Osteoblast (primary cell): Measurements from ENCODE around the gene SH3RF3. TPM values are rescaled to one million over a fixed set of nuclear protein-coding genes. Genes with fewer than 3 reads are reported as not detected.

Source experiments
- DNase-seq: peaks from one replicate; pipeline ENCODE4 v3.0.0; 2011; ENCODE audit warnings: low spot score, mixed read lengths; ENCODE audit not compliant: insufficient read length; ENCODE audit errors: missing footprints
- H2AFZ ChIP-seq: 2 replicates; pipeline ENCODE4 v1.6.0; 2011; ENCODE audit warnings: mild to moderate bottlenecking, low read length
- H3K27ac ChIP-seq: 2 replicates; pipeline ENCODE4 v1.5.1; 2011; ENCODE audit warnings: mild to moderate bottlenecking, low read depth, low read length, moderate library complexity
- H3K27me3 ChIP-seq: 2 replicates; pipeline ENCODE4 v1.6.0; 2012; ENCODE audit warnings: mild to moderate bottlenecking, control low read depth, inconsistent platforms, low read length, moderate library complexity; ENCODE audit not compliant: insufficient read depth
- H3K36me3 ChIP-seq: 2 replicates; pipeline ENCODE4 v1.5.1; 2011; ENCODE audit warnings: mild to moderate bottlenecking, low read length, control low read depth, moderate library complexity; ENCODE audit not compliant: insufficient read depth
- H3K4me1 ChIP-seq: 2 replicates; pipeline ENCODE4 v1.5.1; 2011; ENCODE audit warnings: mild to moderate bottlenecking, low read length, control low read depth, moderate library complexity; ENCODE audit not compliant: insufficient read depth
- H3K4me2 ChIP-seq: 2 replicates; pipeline ENCODE4 v1.6.0; 2011; ENCODE audit warnings: mild to moderate bottlenecking, low read length; ENCODE audit not compliant: insufficient read depth
- H3K4me3 ChIP-seq: fragments of 200-600 bp; sonication (generic); 3 replicates; pipeline ENCODE4 v1.5.1; 2012; ENCODE audit warnings: mild to moderate bottlenecking, low read length, inconsistent platforms; ENCODE audit not compliant: insufficient read depth
- H3K79me2 ChIP-seq: 2 replicates; pipeline ENCODE4 v1.6.0; 2012; ENCODE audit warnings: mild to moderate bottlenecking, low read length, control low read depth, inconsistent platforms; ENCODE audit not compliant: insufficient read depth
- H3K9me3 ChIP-seq: 2 replicates; pipeline ENCODE4 v1.5.1; 2011; ENCODE audit warnings: low read depth, low read length, control low read depth
- H4K20me1 ChIP-seq: 2 replicates; pipeline ENCODE4 v1.6.0; 2012; ENCODE audit warnings: mild to moderate bottlenecking, low read length, control low read depth; ENCODE audit not compliant: insufficient read depth
- CTCF ChIP-seq: IDR thresholded peaks from 2 replicates; pipeline ENCODE4 v1.5.1; 2011; ENCODE audit warnings: mild to moderate bottlenecking, low read depth, low read length, moderate library complexity; ENCODE audit errors: extremely low read depth
- total RNA-seq: library from RNA; depleted of rRNA; stranded (reverse); fragments of >200 nt; gene quantifications from 2 replicates; pipeline ENCODE4 v1.2.3, GENCODE V29; 2012

Gene SH3RF3
- total RNA-seq, 1 donor: 14.8 TPM

- Histone ChIP-seq H4K20me1 (no peaks in the 10 kb centered on the region), H3K4me1 (peaks cover 23% of the 10 kb centered on the region), H2AFZ (no peak overlapping the region), H3K4me2 (no peak overlapping the region), H3K27ac (no peak overlapping the region), H3K4me3 (no peak overlapping the region), H3K79me2 (no peaks in the 10 kb centered on the region), H3K9me3 (no peaks in the 10 kb centered on the region), H3K36me3 (peaks cover 2% of the 10 kb centered on the region), H3K27me3 (no peaks in the 10 kb centered on the region)
- DNase-seq: peak; percentile 6
- no peak for TF ChIP-seq CTCF
Observed at GRCh38 chr2:109434351-109434750, 305.3 kb downstream of the SH3RF3 start.

- Histone ChIP-seq H3K27me3 (no peaks in the 10 kb centered on the region), H3K4me1 (peaks cover 24% of the 10 kb centered on the region), H4K20me1 (no peaks in the 10 kb centered on the region), H3K9me3 (no peaks in the 10 kb centered on the region), H3K4me2 (no peak overlapping the region), H3K27ac (no peak overlapping the region), H2AFZ (no peak overlapping the region), H3K4me3 (no peak overlapping the region), H3K79me2 (no peaks in the 10 kb centered on the region), H3K36me3 (peaks cover 2% of the 10 kb centered on the region)
- no peak for TF ChIP-seq CTCF
- DNase-seq: peak; percentile 29
Observed at GRCh38 chr2:109435066-109435690, 306.2 kb downstream of the SH3RF3 start.

- Histone ChIP-seq H3K9me3 (no peaks in the 10 kb centered on the region), H3K4me2 (no peak overlapping the region), H3K27me3 (no peaks in the 10 kb centered on the region), H3K4me1 (peaks cover 24% of the 10 kb centered on the region), H3K27ac (peak overlapping the region; percentile 37), H3K79me2 (no peaks in the 10 kb centered on the region), H2AFZ (no peak overlapping the region), H4K20me1 (no peaks in the 10 kb centered on the region), H3K4me3 (no peak overlapping the region), H3K36me3 (peaks cover 2% of the 10 kb centered on the region)
- peak; percentile 93 for DNase-seq
- no peak for TF ChIP-seq CTCF
Observed at GRCh38 chr2:109435901-109436598, 307.0 kb downstream of the SH3RF3 start.

GRCh38 chr2:109436610-109437225 is 307.7 kb downstream of the SH3RF3 start:
- no peak for TF ChIP-seq CTCF
- H2AFZ ChIP-seq: no peak overlapping the region
- peaks cover 24% of the 10 kb centered on the region for H3K4me1 ChIP-seq
- no peak overlapping the region for H3K4me3 ChIP-seq
- no peaks in the 10 kb centered on the region for H3K79me2 ChIP-seq
- H3K27me3 ChIP-seq: no peaks in the 10 kb centered on the region
- H3K4me2 ChIP-seq: no peak overlapping the region
- H3K27ac ChIP-seq: peak overlapping the region; percentile 37
- no peaks in the 10 kb centered on the region for H3K9me3 ChIP-seq
- H3K36me3 ChIP-seq: peaks cover 2% of the 10 kb centered on the region
- DNase-seq: no peak
- H4K20me1 ChIP-seq: no peaks in the 10 kb centered on the region
